Left cardiac atrium (tissue), 4 donors: ENCODE results near the gene DACT2. TPM values are rescaled to one million over a fixed set of nuclear protein-coding genes. Genes with fewer than 3 reads are reported as not detected.

Source experiments
- ATAC-seq, 2 donors: fragments of 200-7000 bp; cut with Tn5 transposase; one replicate each; pipeline ENCODE4 v1.9.1; 2020; ENCODE audit warnings: mild to moderate bottlenecking in 2 of 2, moderate library complexity in 2 of 2
- DNase-seq: peaks from one replicate; pipeline ENCODE4 v3.0.0-alpha.2; 2020
- intact Hi-C, 2 donors: fragments of 100-400 bp; cut with DNase I; formaldehyde crosslinking; loops; one replicate each; pipeline versions ENCODE4 v1.14.1 to v1.15.1; 2022 to 2023
- total RNA-seq, 2 donors: library from RNA; stranded (reverse); fragmentation: NEBNext Ultra II Directional; extraction: Animal tissue kit (Norgen Biotek cat#: 25700); gene quantifications; one replicate each; pipeline ENCODE4 v1.2.1, GENCODE V29; 2021
- donor health status: DM: no; HTN: yes; CAD: no.
- donor health status: DM: no; HTN: yes; CAD: no; lungs with severe emphysema.
- donor health status: DM: yes; HTN: yes; CAD: no.
- donor health status: Dilated cardiomyopathy.

The DACT2 gene
- total RNA-seq, 2 donors from 2014 or later, result 1.7 to 2.4 TPM

DNA sequence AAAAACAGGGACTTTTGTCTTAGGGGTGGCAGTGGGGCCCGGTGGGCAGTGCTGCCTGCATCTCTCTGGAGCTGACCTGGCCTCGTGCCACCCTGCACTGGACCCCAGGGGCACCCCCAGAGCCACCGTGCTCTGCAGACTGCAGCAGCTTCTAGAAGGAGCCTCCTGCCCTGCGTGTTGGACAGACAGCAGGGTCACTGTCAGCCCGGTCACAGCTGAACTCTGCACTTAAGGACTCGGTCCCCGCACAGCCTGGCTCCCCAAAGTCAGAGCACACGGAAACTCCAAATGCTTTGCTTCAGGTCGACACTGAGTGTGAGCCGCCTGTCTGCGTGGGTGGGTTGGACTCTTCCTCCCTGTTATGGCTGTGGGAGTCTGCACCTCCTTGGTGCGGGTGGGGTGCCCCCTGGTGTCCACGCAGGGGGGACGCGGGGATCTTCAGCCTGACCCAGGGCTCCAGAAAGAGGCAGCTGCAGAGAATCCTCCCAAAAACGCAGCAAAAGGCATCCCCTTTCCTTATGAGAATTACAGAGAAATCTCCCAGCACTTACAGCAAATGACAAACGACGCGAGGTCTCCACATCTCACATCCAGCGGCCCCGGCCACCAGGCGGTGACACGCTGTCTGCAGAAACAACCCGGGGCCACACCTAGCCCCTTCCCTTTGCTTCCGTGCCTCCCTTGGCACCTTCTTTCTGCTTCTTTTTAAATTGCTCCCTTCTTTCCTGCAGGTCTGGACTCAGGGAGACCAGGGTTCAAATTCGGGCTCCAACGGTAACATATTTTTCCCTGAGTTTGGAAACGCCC is 36.3 kb upstream of the DACT2 start:
- intact Hi-C loops, result no loop called here
- ATAC-seq (peak; percentile 91 to 99), DNase-seq (peak; percentile 74)

DNA sequence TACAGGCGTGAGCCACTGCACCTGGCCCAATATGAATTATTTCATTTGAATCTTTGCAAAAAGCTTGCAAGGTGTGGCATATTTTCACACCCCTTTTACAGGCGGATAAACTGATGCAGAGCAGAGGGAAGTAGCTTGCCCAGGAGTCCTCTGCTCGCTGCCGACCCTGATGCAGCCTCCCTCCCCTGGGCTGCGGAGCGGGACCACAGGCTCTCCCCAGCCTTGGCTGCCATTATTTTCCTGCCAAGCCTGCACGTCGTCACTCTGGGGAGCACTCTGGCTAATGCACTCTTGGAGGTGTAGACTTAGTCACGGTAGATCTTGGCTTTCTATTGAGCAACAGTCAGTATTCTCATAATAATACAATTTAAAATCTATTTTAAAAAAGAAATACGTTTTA is 34.8 kb upstream of the DACT2 start:
- DNase-seq (no peak), ATAC-seq (no peak)
- intact Hi-C loops, result loop anchor here in 1 of 2 donors (5.0 kb wide), 1 partner anchor 202 kb away; no protein-coding TSS in a partner anchor

DNA sequence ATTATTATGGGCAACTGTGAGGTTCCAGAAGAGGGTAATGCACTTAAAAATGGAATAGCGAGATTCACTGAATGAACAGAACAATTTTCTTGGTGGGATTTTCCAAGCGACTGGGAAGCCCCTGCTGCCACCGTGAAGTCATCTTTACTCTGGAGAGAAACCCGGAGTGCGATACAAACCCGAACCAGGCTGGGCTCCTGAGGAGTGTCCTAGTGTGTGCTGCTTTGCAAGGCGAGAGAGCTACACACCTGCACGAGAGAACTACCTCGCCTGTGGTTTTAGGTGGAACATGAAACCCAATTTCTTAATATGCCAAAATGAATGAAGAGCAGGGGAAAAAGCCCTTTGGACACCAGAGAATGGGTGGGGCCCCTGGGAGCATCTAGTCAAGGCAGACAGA is 33.5 kb upstream of the DACT2 start:
- ATAC-seq (no peak), DNase-seq (no peak)
- intact Hi-C loops, result loop anchor here in 1 of 2 donors (5.0 kb wide), 1 partner anchor 201 kb away; no protein-coding TSS in a partner anchor

DNA sequence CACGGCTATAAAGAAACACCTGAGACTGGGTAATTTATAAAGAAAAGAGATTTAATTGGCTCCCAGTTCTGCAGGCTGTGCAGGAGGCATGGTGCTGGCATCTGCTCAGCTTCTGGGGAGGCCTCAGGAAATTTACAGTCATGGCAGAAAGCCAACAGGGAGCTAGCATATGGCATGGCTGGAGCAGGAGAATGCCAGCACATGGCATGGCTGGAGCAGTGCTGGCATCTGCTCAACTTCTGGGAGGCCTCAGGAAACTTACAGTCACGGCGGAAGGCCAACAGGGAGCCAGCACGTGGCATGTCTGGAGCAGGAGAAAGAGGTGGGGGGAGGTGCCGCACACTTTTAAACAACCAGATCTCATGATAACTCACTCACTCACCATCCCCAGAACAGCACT is 32.5 kb upstream of the DACT2 start:
- DNase-seq (no peak), ATAC-seq (no peak)
- intact Hi-C loops, result loop anchor here in 1 of 2 donors (5.0 kb wide), 1 partner anchor 200 kb away; no protein-coding TSS in a partner anchor

DNA sequence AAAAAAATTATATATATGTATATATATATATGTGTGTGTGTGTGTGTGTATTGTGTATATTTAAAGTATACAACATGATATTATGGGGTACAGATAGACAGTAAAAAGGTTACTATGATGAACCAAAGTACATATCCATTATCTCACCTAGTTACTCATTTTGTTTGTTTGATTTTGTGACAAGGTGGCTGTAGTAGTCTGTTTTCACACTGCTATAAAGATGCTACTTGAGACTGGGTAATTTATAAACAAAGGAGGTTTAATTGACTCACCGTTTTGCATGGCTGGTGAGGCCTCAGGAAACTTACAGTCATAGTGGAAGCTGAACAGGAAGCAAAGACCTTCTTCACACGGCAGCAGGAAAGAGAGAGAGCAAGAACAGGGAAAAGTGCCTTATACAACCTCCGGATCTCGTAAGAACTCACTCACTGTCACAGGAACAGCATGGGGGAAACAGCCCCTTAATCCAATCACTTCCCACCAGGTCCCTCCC is 30.2 kb upstream of the DACT2 start:
- ATAC-seq, result no peak
- intact Hi-C loops, result loop anchor here in 1 of 2 donors (5.0 kb wide), 1 partner anchor 197 kb away; no protein-coding TSS in a partner anchor
- DNase-seq, result no peak

DNA sequence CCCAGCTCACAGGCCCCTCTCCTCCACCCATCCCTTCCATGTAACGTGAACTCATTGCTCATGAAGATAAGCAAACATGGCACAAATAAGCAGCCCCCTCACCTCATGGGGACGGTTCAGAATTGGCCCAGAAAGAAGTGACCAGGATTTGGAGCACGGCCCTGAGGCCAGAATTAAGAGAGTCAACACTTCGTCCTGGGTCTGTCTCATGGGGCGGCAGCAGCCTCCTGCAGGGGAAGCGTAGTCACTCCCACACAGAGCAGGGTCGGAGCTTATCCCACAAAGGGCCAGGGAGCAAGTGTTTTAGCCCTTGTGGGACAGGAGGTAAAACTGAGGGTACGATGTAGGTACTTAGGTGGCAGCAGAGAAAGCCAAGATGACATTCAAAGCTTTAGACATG is 28.6 kb upstream of the DACT2 start:
- intact Hi-C loops, result no loop called here
- DNase-seq, result no peak
- no peak for ATAC-seq

DNA sequence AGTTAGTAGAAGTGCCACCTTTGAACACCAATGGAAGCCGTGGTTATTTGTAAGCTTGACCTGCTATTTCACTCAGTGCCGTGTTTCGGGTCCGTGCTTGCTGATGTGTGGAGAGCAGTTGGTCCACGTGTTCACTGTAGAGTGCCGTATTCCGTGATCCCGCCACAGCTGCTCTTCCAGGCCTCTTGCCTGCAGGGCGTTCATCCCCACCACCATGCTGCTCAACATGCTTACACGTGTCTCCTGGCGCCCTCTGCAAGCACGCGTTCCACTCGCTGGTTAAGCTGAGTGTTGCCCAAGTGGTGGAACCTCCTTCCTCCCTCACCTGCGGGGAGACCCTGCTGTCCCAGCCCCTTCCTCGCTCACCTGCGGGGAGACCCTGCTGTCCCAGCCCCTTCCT is 28.0 kb upstream of the DACT2 start:
- intact Hi-C loops, result no loop called here
- no peak for ATAC-seq
- no peak for DNase-seq

DNA sequence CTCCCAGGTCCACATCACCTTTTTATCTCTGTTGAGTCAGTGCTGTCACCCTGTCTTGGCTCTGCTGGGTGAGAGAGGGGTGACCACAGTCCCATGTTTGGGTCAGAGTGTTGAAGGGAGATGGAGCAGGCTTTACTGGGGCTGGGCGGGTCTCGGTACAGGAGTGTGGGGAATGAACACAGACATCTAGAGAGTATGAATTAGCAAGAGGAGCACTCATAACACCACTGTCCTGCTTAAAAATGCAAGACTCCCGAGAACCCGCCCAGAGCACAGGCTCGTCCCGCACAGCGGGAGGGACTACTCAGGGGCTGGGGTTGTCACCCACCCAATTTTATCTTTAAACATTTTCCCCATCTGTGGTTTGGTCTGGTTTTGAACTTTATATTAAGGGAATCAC is 27.5 kb upstream of the DACT2 start:
- intact Hi-C loops, result no loop called here
- DNase-seq, result no peak
- ATAC-seq, result no peak

DNA sequence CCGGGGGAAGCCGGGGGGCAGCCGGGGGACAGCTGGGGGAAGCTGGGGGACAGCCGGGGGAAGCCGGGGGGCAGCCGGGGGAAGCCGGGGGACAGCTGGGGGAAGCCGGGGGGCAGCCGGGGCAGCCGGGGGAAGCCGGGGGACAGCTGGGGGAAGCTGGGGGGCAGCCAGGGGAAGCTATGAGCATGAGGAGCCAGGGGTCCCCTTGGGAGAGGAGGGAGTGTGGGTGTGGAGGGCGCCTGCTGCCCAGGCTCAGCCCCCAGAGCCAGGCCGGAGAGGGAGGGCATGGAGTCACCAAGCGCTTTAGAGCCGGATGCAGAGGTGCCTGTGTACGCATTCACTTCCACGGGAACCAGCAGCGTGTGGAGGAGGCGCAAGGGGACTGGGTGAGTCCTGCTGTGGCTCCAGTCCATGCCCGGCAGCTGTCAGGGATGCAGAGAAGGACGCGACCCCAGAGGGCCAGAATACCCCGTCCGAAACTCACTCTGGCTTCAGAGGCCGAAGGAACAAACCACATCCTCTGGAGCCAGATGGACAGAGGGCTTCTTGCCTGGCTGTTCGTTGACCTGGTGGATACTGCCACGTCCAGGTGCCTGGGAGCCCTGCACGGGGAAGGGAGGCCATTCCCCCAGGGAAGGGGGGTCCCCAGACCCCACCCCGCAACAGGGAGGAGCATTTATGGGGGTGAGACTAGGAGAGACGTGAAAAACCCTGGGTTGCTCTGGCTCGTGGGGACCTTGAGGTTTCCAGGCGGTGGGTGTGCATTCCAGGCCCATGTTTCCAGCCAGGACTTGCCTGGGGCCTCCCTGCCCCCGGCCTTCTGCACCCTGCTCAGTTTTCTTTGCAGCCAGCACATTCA is 26.5 kb upstream of the DACT2 start:
- ATAC-seq (no peak), DNase-seq (no peak)
- intact Hi-C loops, result no loop called here

DNA sequence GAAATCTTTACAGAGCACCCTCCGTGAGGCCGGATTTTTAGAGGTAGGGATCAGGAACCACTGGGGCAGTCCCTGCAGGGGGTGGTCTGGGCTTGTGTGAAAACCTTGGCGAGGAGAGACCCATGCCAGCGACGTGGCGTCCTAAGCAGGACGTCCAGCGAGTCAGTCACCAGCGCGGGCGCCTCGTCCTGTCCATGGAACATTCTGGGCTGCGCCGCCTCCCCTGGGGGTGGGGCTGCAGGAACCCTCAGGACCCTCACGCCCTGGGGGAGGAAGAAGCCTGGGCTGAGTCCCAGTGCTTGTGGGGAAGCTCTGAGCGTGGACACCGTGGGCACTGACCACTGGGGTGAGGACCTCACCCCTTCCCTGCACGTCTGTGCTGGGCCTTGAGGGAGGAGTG is 25.7 kb upstream of the DACT2 start:
- no peak for DNase-seq
- ATAC-seq, result no peak
- intact Hi-C loops, result no loop called here

DNA sequence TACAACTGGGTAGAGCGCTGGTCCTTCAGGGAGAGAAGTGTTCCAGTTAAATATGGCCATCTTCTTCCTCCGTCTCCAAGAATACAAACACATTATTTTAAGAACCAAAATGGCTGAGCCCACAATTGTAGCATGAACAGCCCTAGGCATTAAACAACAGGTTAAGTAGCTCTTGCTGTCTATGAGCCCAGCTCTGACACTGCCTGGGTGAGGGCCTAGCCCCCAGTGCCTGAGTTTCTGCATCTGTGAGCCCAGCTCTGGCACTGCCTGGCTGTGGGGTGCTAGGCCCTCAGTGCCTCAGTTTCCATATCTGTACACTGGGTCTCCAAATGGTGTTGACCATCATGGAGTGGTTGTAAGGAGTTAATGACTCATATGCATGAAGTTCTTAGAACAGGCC is 24.8 kb upstream of the DACT2 start:
- ATAC-seq (no peak), DNase-seq (no peak)
- intact Hi-C loops, result no loop called here

DNA sequence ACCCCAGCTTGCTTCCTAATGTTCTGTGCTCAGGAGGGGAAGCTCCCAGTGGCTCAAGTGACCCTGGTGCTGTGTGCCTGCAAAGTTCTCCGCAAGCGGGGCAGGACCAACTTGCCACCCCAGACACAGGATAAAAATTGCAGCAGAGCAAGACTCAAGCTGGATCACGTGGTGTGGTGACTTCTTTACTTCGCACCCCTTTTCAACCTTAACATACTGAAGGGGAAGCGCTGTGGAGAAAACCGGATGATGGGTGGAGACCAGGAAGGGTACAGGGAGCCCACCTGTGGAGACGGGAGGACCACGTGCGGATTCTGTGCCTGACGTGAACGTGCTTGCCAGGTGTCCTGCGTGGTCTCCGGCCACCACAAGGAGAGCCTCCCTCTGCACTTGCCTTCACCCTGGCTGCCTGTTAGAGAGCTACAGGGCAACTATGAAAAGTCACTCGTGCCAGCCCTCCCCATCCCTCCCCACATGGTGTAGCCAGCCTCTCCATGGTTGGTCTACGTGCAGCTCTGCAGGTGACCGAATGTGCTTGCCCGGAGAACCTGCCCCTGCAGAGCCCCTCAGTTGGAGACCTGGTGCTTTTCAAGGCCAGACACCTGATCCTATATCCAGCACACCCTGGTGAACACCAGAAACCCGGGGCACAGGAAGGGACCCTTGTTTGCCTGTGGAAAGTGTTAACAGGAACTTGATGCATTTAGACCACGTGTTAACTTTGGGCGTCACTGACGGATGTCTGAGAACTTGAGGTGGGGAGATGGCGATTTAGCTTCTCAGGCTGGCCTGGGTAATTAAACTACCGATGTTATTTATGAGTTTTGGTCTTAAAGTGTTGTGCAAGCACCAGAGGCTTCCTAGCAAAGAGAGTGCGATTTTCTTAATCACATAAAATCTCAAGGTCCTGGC is 23.9 kb upstream of the DACT2 start:
- intact Hi-C loops, result no loop called here
- no peak for ATAC-seq
- DNase-seq, result no peak

DNA sequence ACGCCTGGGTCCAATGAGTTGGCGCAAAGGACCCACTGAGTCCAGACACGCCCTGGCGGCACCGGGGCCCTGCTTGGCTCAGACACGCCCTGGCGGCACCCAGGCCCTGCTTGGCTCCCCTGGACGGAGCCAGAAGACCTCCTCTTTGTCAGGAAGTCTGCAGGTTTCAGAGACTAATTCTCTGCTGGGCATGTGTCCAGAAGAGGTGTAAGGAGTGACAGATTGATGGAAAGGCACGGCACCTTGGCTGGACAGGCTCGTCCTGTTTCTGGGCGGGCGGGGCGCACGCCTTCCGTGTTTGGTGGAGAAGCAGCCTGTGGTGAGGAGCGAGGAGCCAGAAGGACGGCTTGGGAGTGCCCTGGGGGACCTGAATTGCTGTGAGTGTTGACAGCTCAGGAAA is 23.1 kb upstream of the DACT2 start:
- intact Hi-C loops, result no loop called here

DNA sequence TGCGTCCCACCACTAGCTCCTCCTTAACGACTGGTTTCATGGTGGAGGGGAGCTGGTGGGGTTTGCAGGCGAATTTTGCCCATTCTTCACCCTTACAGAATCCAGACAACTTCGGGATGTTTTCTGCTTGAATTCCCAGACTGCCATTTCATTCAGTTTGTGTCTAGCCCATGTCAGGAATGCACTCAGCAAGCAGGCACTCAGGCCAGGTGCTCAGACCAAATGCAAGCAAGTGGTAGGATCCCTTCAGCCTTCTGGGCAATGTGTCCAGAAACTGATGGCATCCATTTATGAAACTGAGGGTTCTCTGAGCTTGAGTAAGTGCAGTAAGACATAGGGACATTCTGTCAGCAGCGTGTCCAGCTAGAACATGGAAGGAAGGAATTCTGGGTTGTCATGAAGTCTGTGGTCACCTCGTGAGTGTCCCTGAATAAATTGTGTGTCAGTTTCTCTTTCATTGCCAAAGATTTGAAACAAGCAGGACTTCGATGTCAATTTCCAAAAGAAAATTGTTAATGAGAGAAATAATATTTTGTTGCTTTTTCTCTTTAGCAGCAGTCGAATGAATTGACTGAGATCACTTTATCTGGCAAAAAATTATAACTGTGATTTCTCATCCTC is 21.8 kb upstream of the DACT2 start:
- DNase-seq (no peak), ATAC-seq (no peak)
- intact Hi-C loops, result no loop called here

More for the DNA sequence above, 23.1 kb upstream of the DACT2 start:
- no peak for ATAC-seq
- DNase-seq, result no peak

DNA sequence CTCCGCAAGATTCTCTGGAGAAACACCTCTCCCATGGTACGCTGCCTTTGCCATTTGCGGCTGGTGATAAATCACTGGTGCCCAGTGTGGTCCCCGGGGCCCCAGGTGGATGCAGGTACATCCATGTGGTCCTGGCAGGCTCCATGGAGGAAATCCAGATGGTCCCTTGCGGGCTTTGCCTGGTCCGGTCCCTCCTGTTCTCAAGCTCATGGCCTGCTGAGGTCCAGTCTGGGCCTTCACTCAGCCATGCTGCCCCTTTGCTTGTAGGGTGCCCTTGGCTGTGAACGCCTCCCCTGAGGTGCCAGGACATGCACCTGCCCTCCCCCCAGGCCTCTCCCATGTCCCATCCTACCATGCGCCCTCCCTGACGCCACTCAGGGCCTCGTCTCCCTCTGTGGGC is 21.2 kb upstream of the DACT2 start:
- no peak for ATAC-seq
- intact Hi-C loops, result no loop called here
- no peak for DNase-seq

DNA sequence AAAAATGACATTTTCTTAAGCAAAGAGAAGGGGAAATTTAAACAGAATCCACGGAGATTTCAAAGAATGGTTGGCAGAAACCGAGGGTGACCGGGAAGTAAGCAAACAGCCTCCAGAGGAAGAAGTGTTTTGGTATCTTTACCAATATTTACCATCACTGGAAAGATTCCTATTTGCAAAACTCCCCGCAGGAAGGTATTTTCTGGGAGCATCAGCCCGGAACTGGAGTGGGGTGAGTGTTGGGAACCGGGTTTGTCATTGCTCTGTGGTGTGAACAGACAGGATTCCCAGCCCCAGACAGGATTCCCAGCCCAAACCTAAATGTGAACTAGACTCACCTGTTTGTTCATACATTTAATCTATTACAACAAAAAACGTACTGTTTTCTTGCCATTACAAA is 19.2 kb upstream of the DACT2 start:
- intact Hi-C loops, result no loop called here
- DNase-seq, result no peak
- ATAC-seq, result no peak

DNA sequence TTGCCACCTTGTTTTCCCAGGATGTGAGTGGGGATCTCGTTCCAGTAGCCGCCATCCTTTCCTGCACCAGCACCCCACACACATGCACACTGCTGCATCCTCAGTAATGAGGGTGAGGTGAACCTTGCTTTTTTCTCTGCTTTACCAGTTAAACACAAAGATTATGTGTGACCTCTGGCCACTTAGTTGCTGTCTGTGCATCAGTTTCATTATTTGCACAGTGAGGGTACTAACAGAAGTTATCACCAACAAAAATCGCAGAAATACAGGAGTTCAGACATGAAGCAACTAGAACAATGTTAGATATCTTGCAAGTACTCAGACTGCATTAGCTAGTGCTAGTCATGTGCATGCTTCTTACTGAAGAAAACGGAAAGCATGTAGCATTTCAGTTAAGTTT is 17.4 kb upstream of the DACT2 start:
- DNase-seq (no peak), ATAC-seq (no peak)
- intact Hi-C loops, result no loop called here

DNA sequence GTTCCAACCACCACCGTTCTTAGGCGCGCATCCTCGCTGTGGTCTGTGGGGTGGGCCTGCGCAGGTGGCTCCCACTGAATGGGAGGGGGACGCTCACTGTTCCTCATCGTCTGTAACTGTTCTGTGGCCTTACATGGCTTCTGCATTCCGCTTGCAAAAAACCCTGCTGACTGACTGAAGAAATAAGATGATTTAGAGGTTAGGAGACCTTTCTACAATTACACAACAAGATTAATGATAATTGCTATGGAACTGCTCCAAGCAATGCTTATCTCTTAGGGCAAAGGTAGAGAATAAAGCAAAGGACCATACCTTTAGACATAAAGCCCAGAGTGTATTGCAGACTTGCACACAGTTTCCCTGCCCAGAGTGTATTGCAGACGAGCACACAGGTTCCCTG is 14.4 kb upstream of the DACT2 start:
- intact Hi-C loops, result no loop called here
- ATAC-seq, result no peak
- no peak for DNase-seq

DNA sequence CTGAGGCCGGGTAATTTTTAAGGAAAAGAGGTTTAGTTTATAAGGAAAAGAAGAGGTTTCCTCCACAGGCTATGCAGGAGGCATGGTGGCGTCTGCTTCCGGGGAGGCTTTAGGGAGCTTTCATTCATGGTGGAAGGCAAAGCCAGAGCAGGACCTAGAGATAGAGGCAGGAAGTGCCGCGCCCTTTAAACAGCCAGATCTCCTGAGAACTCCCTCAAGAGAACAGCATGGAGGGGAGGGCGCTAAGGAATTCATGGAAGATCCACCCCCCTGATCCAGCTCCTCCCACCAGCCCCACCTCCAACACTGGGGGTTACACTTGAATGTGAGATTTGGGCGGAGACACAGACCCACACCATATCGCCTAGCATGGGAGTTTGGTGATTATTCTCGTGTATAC is 13.9 kb upstream of the DACT2 start:
- intact Hi-C loops, result no loop called here
- no peak for DNase-seq
- no peak for ATAC-seq
